ENCODE measurements around the gene DHRS12.

The DHRS12 gene

DNA sequence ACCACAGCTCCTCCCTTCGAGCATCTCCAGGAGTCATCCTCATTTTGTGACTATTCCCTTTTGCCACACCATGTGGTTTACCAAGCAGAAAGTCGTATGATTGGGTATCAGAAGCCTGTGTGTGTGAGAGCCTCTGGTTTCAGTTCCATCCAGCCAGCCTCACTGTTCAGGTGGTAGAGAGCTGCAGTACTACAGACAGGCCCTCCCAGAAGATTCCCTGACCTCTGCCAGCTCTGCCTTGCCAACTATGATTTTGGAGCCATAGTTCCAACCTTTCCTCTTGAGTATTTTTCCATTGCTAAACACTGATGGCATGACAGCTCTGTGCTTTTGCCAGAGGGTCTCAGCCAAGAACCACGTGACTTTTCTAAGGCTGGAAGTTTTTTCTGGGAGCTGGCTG lies 82.5 kb downstream of the DHRS12 start:
- no peak for DNase-seq

DNA sequence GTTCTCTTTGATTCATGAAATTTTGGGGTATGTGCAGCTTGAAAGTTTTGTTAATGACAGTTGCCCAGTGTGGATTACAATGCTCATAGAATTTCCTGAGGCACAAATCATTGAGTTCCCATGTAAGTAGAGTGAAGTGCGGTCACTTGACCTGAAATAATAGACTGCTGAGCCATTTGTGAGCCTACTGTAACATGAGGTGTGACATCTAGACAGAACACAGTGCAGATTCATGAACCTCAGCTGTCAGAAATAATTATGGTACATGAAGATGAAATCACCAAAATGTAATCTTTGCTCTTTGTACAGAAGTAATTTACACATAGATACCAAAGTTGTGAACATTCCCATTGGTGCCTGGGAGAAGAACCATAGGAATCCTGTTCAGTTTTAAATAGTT lies 84.6 kb downstream of the DHRS12 start:
- no peak for DNase-seq
